HEK293 (cell line): ENCODE data around the gene ERO1B.

Experiments used
- CTCF ChIA-PET: fragments of 350-600 bp; formaldehyde crosslinking; extraction: SDS; loops from one replicate; lab custom pipeline; 2021; ENCODE audit warnings: antibody characterized with exemption; lab: Yijun Ruan, JAX
- POLR2A ChIA-PET: fragments of 300-600 bp; formaldehyde crosslinking; extraction: SDS; loops from one replicate; lab custom pipeline; 2020; ENCODE audit warnings: antibody characterized with exemption, inconsistent platforms; lab: Yijun Ruan, JAX
- H3K27ac ChIP-seq: fragments of 200-500 bp; sonication (Bioruptor generic); 2 replicates; pipeline ENCODE4 v1.5.1; 2014; ENCODE audit warnings: low read depth, low read length, control low read depth, inconsistent platforms; ENCODE audit errors: extremely low read depth
- H3K36me3 ChIP-seq, 2 experiments: fragments of 200-500 bp in 1 of 2; sonication (Bioruptor generic) in 1 of 2; 1 replicate in 1 of 2; 2 replicates in 1 of 2; pipeline ENCODE4 v1.5.1; 2014 to 2017; ENCODE audit warnings: inconsistent platforms in 2 of 2, low read length in 2 of 2; ENCODE audit not compliant: control insufficient read depth in 2 of 2, insufficient read depth in 1 of 2
- H3K4me1 ChIP-seq: fragments of 200-500 bp; sonication (Bioruptor generic); 2 replicates; pipeline ENCODE4 v1.5.1; 2014; ENCODE audit warnings: mild to moderate bottlenecking, low read length, inconsistent platforms; ENCODE audit not compliant: control insufficient read depth, insufficient read depth
- H3K4me3 ChIP-seq: 2 replicates; pipeline ENCODE4 v1.5.1; 2011; ENCODE audit warnings: low read depth, mild to moderate bottlenecking, control low read depth, low read length, moderate library complexity
- H3K9me3 ChIP-seq: fragments of 200-500 bp; sonication (Bioruptor generic); 2 replicates; pipeline ENCODE4 v1.5.1; 2014; ENCODE audit warnings: low read depth, low read length, inconsistent platforms; ENCODE audit not compliant: control insufficient read depth, insufficient read depth
- PRDM1 ChIP-seq: fragments of 450-650 bp; formaldehyde crosslinking; IDR thresholded peaks from 2 replicates; pipeline ENCODE4; 2016; ENCODE audit warnings: missing biosample characterization, missing genetic modification characterization
- SP2 ChIP-seq: fragments of 450-650 bp; formaldehyde crosslinking; IDR thresholded peaks from 2 replicates; pipeline ENCODE4 v1.5.1; 2016; ENCODE audit warnings: missing biosample characterization, missing genetic modification characterization
- ZBTB17 ChIP-seq: fragments of 450-650 bp; formaldehyde crosslinking; IDR thresholded peaks from 2 replicates; pipeline ENCODE4 v1.5.1; 2016; ENCODE audit warnings: missing biosample characterization, missing genetic modification characterization
- ZBTB21 ChIP-seq: fragments of 450-650 bp; formaldehyde crosslinking; IDR thresholded peaks from 2 replicates; pipeline ENCODE4 v1.5.1; 2017; ENCODE audit warnings: missing biosample characterization, missing genetic modification characterization
- ZBTB48 ChIP-seq: fragments of 450-650 bp; formaldehyde crosslinking; IDR thresholded peaks from 2 replicates; pipeline ENCODE4 v1.5.1; 2016; ENCODE audit warnings: missing biosample characterization, missing genetic modification characterization
- ZNF16 ChIP-seq: fragments of 450-650 bp; formaldehyde crosslinking; IDR thresholded peaks from 2 replicates; pipeline ENCODE4 v1.5.1; 2016; ENCODE audit warnings: low read depth, missing biosample characterization, missing genetic modification characterization
- ZNF23 ChIP-seq: fragments of 450-650 bp; formaldehyde crosslinking; IDR thresholded peaks from 2 replicates; pipeline ENCODE4 v1.5.1; 2016; ENCODE audit warnings: missing biosample characterization, missing genetic modification characterization, borderline replicate concordance
- ZNF433 ChIP-seq: fragments of 450-650 bp; formaldehyde crosslinking; IDR thresholded peaks from 2 replicates; pipeline ENCODE4 v1.5.1; 2016; ENCODE audit warnings: missing biosample characterization, missing genetic modification characterization, low read depth
- ZNF629 ChIP-seq: fragments of 450-650 bp; formaldehyde crosslinking; IDR thresholded peaks from 2 replicates; pipeline ENCODE4 v1.5.1; 2017; ENCODE audit warnings: missing biosample characterization, missing genetic modification characterization
- ZNF677 ChIP-seq: fragments of 450-650 bp; IDR thresholded peaks from 2 replicates; pipeline ENCODE4 v1.5.0; 2018; ENCODE audit warnings: missing biosample characterization, mild to moderate bottlenecking, missing genetic modification characterization, moderate library complexity
- ZNF76 ChIP-seq: fragments of 450-650 bp; formaldehyde crosslinking; IDR thresholded peaks from 2 replicates; pipeline ENCODE4; 2016; ENCODE audit warnings: low read depth, missing biosample characterization, missing genetic modification characterization, borderline replicate concordance
- ZNF777 ChIP-seq: fragments of 450-650 bp; formaldehyde crosslinking; IDR thresholded peaks from 2 replicates; pipeline ENCODE4 v1.5.1; 2017; ENCODE audit warnings: missing biosample characterization, missing genetic modification characterization, borderline replicate concordance
- ZSCAN23 ChIP-seq: fragments of 450-650 bp; formaldehyde crosslinking; IDR thresholded peaks from 2 replicates; pipeline ENCODE4 v1.5.1; 2016; ENCODE audit warnings: missing biosample characterization, missing genetic modification characterization
- ZSCAN30 ChIP-seq: fragments of 450-650 bp; IDR thresholded peaks from 2 replicates; pipeline ENCODE4 v1.5.1; 2018; ENCODE audit warnings: missing biosample characterization, mild to moderate bottlenecking, missing genetic modification characterization, moderate library complexity
- TF ChIP-seq, protein P1 (sequence below): fragments of 450-650 bp; formaldehyde crosslinking; IDR thresholded peaks from 2 replicates; pipeline ENCODE4 v1.5.1; 2016; ENCODE audit warnings: missing biosample characterization, missing genetic modification characterization
- TF ChIP-seq, protein P2 (sequence below): fragments of 450-650 bp; IDR thresholded peaks from 2 replicates; pipeline ENCODE4 v1.5.1; 2018; ENCODE audit warnings: missing biosample characterization, mild to moderate bottlenecking, missing genetic modification characterization
- TF ChIP-seq, protein P3 (sequence below): fragments of 450-650 bp; formaldehyde crosslinking; IDR thresholded peaks from 2 replicates; pipeline ENCODE4 v1.5.1; 2016; ENCODE audit warnings: missing biosample characterization, missing genetic modification characterization, low read depth
- TF ChIP-seq, protein P4 (sequence below): fragments of 450-650 bp; formaldehyde crosslinking; IDR thresholded peaks from 2 replicates; pipeline ENCODE4 v1.5.1; 2016; ENCODE audit warnings: missing biosample characterization, missing genetic modification characterization, low read depth
- TF ChIP-seq, protein P5 (sequence below): fragments of 450-650 bp; formaldehyde crosslinking; IDR thresholded peaks from 2 replicates; pipeline ENCODE4 v1.5.1; 2016; ENCODE audit warnings: missing biosample characterization, missing genetic modification characterization
- TF ChIP-seq, protein P6 (sequence below): fragments of 450-650 bp; formaldehyde crosslinking; conservative IDR thresholded peaks from 2 replicates; pipeline ENCODE4 v1.5.1; 2016; ENCODE audit warnings: low read depth, missing biosample characterization, missing genetic modification characterization

The ERO1B gene

DNA sequence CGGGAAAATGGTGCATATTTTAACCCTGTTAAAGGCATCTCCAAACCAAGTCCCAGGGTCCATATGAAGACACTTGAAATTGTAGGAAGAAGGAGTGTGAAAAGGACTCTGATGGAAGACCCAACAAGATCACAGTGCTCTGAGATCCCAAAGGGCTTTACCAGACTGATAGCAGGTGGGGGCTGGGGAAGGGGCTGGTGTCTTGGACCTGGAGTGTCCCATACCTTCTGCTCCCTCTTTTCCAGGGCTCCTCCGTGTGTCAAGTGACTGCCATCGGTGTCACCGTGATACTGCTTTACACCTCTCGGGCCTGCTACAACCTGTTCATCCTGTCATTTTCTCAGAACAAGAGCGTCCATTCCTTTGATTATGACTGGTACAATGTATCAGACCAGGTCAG is 102.1 kb downstream of the ERO1B start (continued):
- no peak for TF ChIP-seq ZSCAN30 (tag by site-specific recombination)

DNA sequence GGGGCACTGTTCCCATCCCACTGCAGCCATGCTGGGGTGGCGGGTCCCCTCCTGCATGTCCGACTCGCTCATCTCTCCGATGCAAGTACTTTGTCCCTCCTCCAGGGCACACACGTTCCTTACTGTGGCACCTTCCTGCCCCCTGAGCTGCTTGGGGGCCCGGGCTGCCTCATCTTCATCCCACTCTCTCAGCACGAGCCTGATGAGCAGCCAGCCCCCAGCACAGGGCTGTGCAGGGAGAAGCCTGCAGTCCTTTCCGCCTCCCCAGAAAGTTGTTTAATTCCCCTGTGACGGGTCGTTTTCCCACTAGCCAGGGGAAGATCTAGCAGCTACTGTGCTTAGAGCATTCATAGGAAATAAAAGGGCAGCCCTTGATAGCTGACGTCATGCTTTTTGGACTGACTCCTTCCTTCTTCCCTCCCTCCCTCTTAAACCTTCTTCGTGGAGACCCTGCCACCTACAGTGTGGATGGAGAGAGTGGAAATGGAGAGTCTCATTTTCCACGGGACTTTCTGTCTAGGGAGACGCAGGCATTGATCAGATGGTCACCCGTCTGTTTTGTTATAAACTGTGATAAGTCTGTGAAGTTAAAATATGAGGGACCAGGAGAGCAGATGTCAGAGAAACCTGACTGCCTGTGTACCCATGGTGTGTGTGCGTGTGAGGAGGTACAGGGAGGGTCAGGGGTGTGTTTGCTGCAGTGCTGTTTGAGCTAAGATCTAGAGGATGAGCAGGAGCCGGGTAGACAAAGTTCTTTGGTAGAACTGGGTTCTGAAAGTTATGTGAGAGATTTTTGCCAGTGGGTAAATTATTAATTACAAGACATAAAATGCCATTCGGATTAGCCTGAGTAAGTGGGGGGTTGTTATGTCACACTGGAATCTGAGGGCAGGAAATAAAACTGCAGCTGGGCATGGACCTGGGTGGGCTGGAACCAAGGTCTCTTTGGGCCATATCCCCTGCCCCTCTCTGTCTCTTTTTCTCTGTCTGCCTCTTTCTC is 105.1 kb downstream of the ERO1B start:
- Histone ChIP-seq H3K9me3 (no peaks in the 10 kb centered on the region), H3K27ac (no peak overlapping the region), H3K4me1 (no peaks in the 10 kb centered on the region), H3K4me3 (no peak overlapping the region), H3K36me3 (peaks cover 17 to 20% of the 10 kb centered on the region in 2 experiments)
- ChIA-PET POLR2A (no interaction called here), CTCF (interaction anchor here (0.6 to 1.4 kb wide), 3 partner anchors 52 to 69 kb away, joined by 3 to 4 read pairs (median 3); no protein-coding TSS in a partner anchor)
- TF ChIP-seq, protein P1, sequence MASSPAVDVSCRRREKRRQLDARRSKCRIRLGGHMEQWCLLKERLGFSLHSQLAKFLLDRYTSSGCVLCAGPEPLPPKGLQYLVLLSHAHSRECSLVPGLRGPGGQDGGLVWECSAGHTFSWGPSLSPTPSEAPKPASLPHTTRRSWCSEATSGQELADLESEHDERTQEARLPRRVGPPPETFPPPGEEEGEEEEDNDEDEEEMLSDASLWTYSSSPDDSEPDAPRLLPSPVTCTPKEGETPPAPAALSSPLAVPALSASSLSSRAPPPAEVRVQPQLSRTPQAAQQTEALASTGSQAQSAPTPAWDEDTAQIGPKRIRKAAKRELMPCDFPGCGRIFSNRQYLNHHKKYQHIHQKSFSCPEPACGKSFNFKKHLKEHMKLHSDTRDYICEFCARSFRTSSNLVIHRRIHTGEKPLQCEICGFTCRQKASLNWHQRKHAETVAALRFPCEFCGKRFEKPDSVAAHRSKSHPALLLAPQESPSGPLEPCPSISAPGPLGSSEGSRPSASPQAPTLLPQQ, result peak; percentile 50; the same call in 1 of the 2 replicates
- TF ChIP-seq, protein P2, sequence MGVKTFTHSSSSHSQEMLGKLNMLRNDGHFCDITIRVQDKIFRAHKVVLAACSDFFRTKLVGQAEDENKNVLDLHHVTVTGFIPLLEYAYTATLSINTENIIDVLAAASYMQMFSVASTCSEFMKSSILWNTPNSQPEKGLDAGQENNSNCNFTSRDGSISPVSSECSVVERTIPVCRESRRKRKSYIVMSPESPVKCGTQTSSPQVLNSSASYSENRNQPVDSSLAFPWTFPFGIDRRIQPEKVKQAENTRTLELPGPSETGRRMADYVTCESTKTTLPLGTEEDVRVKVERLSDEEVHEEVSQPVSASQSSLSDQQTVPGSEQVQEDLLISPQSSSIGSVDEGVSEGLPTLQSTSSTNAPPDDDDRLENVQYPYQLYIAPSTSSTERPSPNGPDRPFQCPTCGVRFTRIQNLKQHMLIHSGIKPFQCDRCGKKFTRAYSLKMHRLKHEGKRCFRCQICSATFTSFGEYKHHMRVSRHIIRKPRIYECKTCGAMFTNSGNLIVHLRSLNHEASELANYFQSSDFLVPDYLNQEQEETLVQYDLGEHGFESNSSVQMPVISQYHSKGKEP (tag by site-specific recombination), result no peak
- TF ChIP-seq ZNF433 (tag by site-specific recombination) (no peak), ZNF23 (no peak), SP2 (tag by site-specific recombination) (no peak), ZNF76 (tag by site-specific recombination) (no peak), ZNF677 (no peak), ZBTB21 (tag by site-specific recombination) (peak; percentile 41; the same call in 1 of the 2 replicates), ZBTB17 (peak; percentile 28; the same call in 1 of the 2 replicates), ZNF629 (peak; percentile 45; the same call in 1 of the 2 replicates), PRDM1 (peak; percentile 46; the same call in 1 of the 2 replicates), ZNF777 (no peak), ZBTB48 (0 out of 2 replicates have a peak, but pooled peaks have one; percentile 22), ZSCAN23 (tag by site-specific recombination) (no peak), ZNF16 (tag by site-specific recombination) (peak; percentile 36; the same call in 1 of the 2 replicates)
- TF ChIP-seq, protein P3, sequence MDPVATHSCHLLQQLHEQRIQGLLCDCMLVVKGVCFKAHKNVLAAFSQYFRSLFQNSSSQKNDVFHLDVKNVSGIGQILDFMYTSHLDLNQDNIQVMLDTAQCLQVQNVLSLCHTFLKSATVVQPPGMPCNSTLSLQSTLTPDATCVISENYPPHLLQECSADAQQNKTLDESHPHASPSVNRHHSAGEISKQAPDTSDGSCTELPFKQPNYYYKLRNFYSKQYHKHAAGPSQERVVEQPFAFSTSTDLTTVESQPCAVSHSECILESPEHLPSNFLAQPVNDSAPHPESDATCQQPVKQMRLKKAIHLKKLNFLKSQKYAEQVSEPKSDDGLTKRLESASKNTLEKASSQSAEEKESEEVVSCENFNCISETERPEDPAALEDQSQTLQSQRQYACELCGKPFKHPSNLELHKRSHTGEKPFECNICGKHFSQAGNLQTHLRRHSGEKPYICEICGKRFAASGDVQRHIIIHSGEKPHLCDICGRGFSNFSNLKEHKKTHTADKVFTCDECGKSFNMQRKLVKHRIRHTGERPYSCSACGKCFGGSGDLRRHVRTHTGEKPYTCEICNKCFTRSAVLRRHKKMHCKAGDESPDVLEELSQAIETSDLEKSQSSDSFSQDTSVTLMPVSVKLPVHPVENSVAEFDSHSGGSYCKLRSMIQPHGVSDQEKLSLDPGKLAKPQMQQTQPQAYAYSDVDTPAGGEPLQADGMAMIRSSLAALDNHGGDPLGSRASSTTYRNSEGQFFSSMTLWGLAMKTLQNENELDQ (tag by site-specific recombination), result no peak
- TF ChIP-seq, protein P4, sequence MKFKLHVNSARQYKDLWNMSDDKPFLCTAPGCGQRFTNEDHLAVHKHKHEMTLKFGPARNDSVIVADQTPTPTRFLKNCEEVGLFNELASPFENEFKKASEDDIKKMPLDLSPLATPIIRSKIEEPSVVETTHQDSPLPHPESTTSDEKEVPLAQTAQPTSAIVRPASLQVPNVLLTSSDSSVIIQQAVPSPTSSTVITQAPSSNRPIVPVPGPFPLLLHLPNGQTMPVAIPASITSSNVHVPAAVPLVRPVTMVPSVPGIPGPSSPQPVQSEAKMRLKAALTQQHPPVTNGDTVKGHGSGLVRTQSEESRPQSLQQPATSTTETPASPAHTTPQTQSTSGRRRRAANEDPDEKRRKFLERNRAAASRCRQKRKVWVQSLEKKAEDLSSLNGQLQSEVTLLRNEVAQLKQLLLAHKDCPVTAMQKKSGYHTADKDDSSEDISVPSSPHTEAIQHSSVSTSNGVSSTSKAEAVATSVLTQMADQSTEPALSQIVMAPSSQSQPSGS (tag by site-specific recombination), result peak; percentile 96
- TF ChIP-seq, protein P5, sequence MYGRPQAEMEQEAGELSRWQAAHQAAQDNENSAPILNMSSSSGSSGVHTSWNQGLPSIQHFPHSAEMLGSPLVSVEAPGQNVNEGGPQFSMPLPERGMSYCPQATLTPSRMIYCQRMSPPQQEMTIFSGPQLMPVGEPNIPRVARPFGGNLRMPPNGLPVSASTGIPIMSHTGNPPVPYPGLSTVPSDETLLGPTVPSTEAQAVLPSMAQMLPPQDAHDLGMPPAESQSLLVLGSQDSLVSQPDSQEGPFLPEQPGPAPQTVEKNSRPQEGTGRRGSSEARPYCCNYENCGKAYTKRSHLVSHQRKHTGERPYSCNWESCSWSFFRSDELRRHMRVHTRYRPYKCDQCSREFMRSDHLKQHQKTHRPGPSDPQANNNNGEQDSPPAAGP (tag by site-specific recombination), result peak; percentile 35; the same call in 1 of the 2 replicates
- TF ChIP-seq, protein P6, sequence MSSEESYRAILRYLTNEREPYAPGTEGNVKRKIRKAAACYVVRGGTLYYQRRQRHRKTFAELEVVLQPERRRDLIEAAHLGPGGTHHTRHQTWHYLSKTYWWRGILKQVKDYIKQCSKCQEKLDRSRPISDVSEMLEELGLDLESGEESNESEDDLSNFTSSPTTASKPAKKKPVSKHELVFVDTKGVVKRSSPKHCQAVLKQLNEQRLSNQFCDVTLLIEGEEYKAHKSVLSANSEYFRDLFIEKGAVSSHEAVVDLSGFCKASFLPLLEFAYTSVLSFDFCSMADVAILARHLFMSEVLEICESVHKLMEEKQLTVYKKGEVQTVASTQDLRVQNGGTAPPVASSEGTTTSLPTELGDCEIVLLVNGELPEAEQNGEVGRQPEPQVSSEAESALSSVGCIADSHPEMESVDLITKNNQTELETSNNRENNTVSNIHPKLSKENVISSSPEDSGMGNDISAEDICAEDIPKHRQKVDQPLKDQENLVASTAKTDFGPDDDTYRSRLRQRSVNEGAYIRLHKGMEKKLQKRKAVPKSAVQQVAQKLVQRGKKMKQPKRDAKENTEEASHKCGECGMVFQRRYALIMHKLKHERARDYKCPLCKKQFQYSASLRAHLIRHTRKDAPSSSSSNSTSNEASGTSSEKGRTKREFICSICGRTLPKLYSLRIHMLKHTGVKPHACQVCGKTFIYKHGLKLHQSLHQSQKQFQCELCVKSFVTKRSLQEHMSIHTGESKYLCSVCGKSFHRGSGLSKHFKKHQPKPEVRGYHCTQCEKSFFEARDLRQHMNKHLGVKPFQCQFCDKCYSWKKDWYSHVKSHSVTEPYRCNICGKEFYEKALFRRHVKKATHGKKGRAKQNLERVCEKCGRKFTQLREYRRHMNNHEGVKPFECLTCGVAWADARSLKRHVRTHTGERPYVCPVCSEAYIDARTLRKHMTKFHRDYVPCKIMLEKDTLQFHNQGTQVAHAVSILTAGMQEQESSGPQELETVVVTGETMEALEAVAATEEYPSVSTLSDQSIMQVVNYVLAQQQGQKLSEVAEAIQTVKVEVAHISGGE (tag by site-specific recombination), result no peak
